Measurements from ENCODE around the gene MYL12B. TPM values are rescaled to one million over a fixed set of nuclear protein-coding genes. Genes with fewer than 3 reads are reported as not detected.

The MYL12B gene
- total and polyA plus RNA-seq, 2 donors (not counting 3 experiments of a cell fraction or from before 2014, with no cell fraction given), result 634 to 724 TPM

DNA sequence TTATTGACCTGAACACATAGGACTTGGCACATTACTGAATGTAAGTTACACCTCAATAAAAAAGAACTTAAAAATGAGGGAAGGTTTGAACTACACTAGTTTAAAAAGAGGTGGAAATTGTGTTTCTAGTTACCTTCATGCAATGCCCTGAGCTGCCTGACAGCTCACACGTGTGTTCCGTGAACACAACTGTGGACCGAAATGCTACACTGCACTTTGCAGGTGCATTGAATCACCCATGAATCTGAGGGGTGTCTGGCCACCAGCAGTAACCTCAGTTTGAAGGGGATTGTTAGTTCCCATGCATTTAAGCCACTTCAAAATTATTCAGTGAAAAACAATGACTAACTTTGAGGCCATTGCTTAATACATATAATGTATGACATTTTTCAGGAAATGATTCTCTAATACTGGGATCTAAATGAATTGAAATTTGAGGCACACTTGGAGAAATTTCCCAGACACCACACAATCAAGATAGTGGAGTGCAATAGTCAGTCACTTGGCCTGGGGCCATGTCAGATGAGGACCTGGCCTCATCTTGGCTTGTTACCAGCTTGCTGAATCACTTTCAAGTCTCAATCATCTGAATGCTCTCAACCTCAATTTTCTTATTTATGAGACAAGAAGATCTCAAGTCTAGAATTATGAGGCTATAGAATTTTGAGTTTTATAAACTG, 59.3 kb downstream of the MYL12B start:
- no peak overlapping the region for H3K9ac ChIP-seq (replicated peaks; ENCODE audit: extremely low read depth, insufficient read depth, low read length)
- H3K27me3 ChIP-seq (ENCODE audit: control insufficient read depth in 2 of 2, insufficient read depth in 2 of 2, low read length in 2 of 2), result no peaks in the 10 kb centered on the region
- FAIRE-seq, result peak; percentile 74
- no peak overlapping the region for H2AFZ ChIP-seq (ENCODE audit: low read depth, low read length)
- H4K20me1 ChIP-seq (replicated peaks; ENCODE audit: control insufficient read depth, extremely low read depth, insufficient read depth, low read length), result no peaks in the 10 kb centered on the region
- no peaks in the 10 kb centered on the region for H3K36me3 ChIP-seq (ENCODE audit: control insufficient read depth in 2 of 2, extremely low read depth in 1 of 2, insufficient read depth in 2 of 2, low read length in 2 of 2)
- no peaks in the 10 kb centered on the region for H3K9me3 ChIP-seq (replicated peaks; ENCODE audit: control insufficient read depth, insufficient read depth, low read length)
- TF ChIP-seq FOS (IDR thresholded peaks at IDR 0.05; ENCODE audit: borderline replicate concordance, insufficient read depth, low read length), result peak; percentile 61
- TF ChIP-seq EZH2 (IDR thresholded peaks at IDR 0.05; ENCODE audit: borderline replicate concordance, low read depth, low read length, severe bottlenecking), result no peak
- TF ChIP-seq JUN (IDR thresholded peaks at IDR 0.05; ENCODE audit: borderline replicate concordance, insufficient read depth, insufficient read length, low read depth), result peak; percentile 32
- peak; percentile 79 for TF ChIP-seq GATA2 (IDR thresholded peaks at IDR 0.05; ENCODE audit: insufficient read depth, insufficient read length, low read depth, low read length)
- TF ChIP-seq POLR2AphosphoS5 (IDR thresholded peaks at IDR 0.05; ENCODE audit: insufficient read depth, low read depth, low read length), result peak; percentile 53
- TF ChIP-seq CTCF (IDR thresholded peaks at IDR 0.05; ENCODE audit: extremely low read depth in 1 of 2, insufficient read depth in 1 of 2, low read depth in 1 of 2, low read length in 2 of 2), result no peak
- TF ChIP-seq POLR2A (IDR thresholded peaks at IDR 0.05; ENCODE audit: low read depth, low read length), result no peak
- intact Hi-C loops (cut with micrococcal nuclease), result loop anchor here (1.0 to 5.0 kb wide), 4 partner anchors 38 to 1971 kb away; no protein-coding TSS in a partner anchor
- dilution Hi-C loops (cut with MboI; ENCODE audit: extremely low pct_ligation_motif_present, low sequenced_read_pairs), result no loop called here
- peak overlapping the region; percentile 49 for H3K27ac ChIP-seq (ENCODE audit: insufficient read depth, low read depth, low read length)
- peaks cover 2% of the 10 kb centered on the region for H3K9me1 ChIP-seq (replicated peaks; ENCODE audit: control insufficient read depth, extremely low read depth, insufficient read depth, low read length)
- no peaks in the 10 kb centered on the region for H3K79me2 ChIP-seq (ENCODE audit: control insufficient read depth, insufficient read depth, low read length)
- peak; percentile 94 for DNase-seq (ENCODE audit: low read depth, low spot score)
- no peak overlapping the region for H3K4me3 ChIP-seq (replicated peaks in 1 of 3; ENCODE audit: insufficient read depth in 1 of 3, low read depth in 1 of 3, low read length in 3 of 3)
- no TSS peak for BruUV-seq (replicated peaks)
- H3K4me1 ChIP-seq (ENCODE audit: control insufficient read depth, extremely low read depth, insufficient read depth, low read length), result peaks cover 33% of the 10 kb centered on the region
- CTCF ChIA-PET, result interaction anchor here (0.6 to 1.4 kb wide), 5 partner anchors 19 to 549 kb away, joined by 3 to 5 read pairs (median 4); no protein-coding TSS in a partner anchor
- POLR2A ChIA-PET, result no interaction called here
- peak overlapping the region; percentile 13 for H3K4me2 ChIP-seq (ENCODE audit: insufficient read depth, low read length)

Measured in endothelial cell of umbilical vein (primary cell).